Endothelial cell of umbilical vein (primary cell): Measurements from ENCODE around the gene TENM4.

Experiments used
- CTCF ChIP-seq, 2 donors: IDR thresholded peaks; 1 replicate in 1 of 2; 2 replicates in 1 of 2; pipeline ENCODE4 v1.5.1; 2011; ENCODE audit warnings: low read length in 2 of 2, mild to moderate bottlenecking in 2 of 2, moderate library complexity in 2 of 2, control low read depth in 1 of 2, inconsistent platforms in 1 of 2, low read depth in 1 of 2; ENCODE audit not compliant: insufficient read depth in 1 of 2; ENCODE audit errors: extremely low read depth in 1 of 2
- EZH2 ChIP-seq: IDR thresholded peaks from 2 replicates; pipeline ENCODE4 v1.6.1; 2012; ENCODE audit warnings: borderline replicate concordance, low read depth, mild to moderate bottlenecking, moderate library complexity, low read length, inconsistent platforms; ENCODE audit not compliant: severe bottlenecking
- FOS ChIP-seq: IDR thresholded peaks from 2 replicates; pipeline ENCODE4 v1.6.1; 2011; ENCODE audit warnings: mild to moderate bottlenecking, low read length, moderate library complexity, borderline replicate concordance; ENCODE audit not compliant: insufficient read depth
- JUN ChIP-seq: IDR thresholded peaks from 2 replicates; pipeline ENCODE4 v1.6.1; 2011; ENCODE audit warnings: borderline replicate concordance, low read depth; ENCODE audit not compliant: insufficient read length, insufficient read depth
- MAX ChIP-seq: IDR thresholded peaks from 2 replicates; pipeline ENCODE4 v1.6.1; 2011; ENCODE audit not compliant: insufficient read depth, insufficient read length
- MYC ChIP-seq: IDR thresholded peaks from one replicate; pipeline ENCODE4 v1.6.1; 2011; ENCODE audit warnings: mild to moderate bottlenecking, low read depth, low read length
- POLR2A ChIP-seq: IDR thresholded peaks from 2 replicates; pipeline ENCODE4 v1.6.1; 2012; ENCODE audit warnings: low read depth, mild to moderate bottlenecking, control low read depth, low read length
- POLR2AphosphoS5 ChIP-seq: IDR thresholded peaks from 2 replicates; pipeline ENCODE4 v1.6.1; 2012; ENCODE audit warnings: low read depth, mild to moderate bottlenecking, control low read depth, low read length, moderate library complexity; ENCODE audit not compliant: insufficient read depth

GRCh38 chr11:78925387-78925786 lies 515.4 kb downstream of the TENM4 start:
- TF ChIP-seq POLR2A (no peak), POLR2AphosphoS5 (no peak), CTCF (IDR thresholded peaks at IDR 0.05; ENCODE audit: extremely low read depth in 1 of 2, insufficient read depth in 1 of 2, low read depth in 1 of 2, low read length in 2 of 2) (no peak), EZH2 (no peak), MAX (no peak), JUN (no peak), FOS (no peak), MYC (no peak)
